ENCODE measurements around the gene TEX35.

Gene TEX35

DNA sequence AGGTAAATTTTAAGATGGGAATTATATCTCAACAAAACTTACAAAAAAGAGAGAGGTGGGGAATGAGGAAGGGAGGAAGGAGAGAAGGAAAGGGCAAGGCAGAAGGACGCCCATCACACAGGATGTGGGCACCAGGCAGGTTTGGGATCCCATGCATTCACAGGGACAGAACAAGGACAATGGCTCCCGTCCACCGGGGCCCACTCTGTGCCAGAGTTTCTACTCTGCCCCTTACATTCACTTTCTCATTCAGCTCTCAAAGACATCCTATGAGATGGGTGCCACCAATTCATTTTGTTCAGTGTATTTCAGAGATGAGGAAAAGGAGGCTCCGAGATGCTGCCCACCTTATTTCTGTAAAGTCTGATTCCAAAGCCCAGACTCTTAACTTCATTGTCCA lies 23.5 kb upstream of the TEX35 start:
- Histone ChIP-seq H3K27ac (ENCODE audit: extremely low read depth, low read depth, low read length) (no peak overlapping the region), H3K36me3 (ENCODE audit: control insufficient read depth in 2 of 2, insufficient read depth in 1 of 2, low read length in 2 of 2) (no peaks in the 10 kb centered on the region), H3K9me3 (ENCODE audit: control insufficient read depth, insufficient read depth, low read depth, low read length) (no peaks in the 10 kb centered on the region), H3K4me1 (ENCODE audit: control insufficient read depth, insufficient read depth, low read length) (no peaks in the 10 kb centered on the region), H3K4me3 (ENCODE audit: low read depth, low read length) (no peak overlapping the region)
- ChIA-PET CTCF (interaction anchor here (2.7 kb wide), 1 partner anchor 11 kb away, joined by 8 read pairs; no protein-coding TSS in a partner anchor), POLR2A (no interaction called here)
- TF ChIP-seq ZNF274 (IDR thresholded peaks at IDR 0.05; ENCODE audit: low read length) (no peak), ZNF274 (tag by site-specific recombination; IDR thresholded peaks at IDR 0.05; ENCODE audit: borderline replicate concordance) (no peak), ZIC2 (tag by site-specific recombination; IDR thresholded peaks at IDR 0.05) (no peak), ZNF776 (tag by site-specific recombination; IDR thresholded peaks at IDR 0.05; ENCODE audit: borderline replicate concordance) (no peak), EGR2 (tag by site-specific recombination; IDR thresholded peaks at IDR 0.05; ENCODE audit: low read depth) (no peak), ZNF354C (tag by site-specific recombination; IDR thresholded peaks at IDR 0.05; ENCODE audit: borderline replicate concordance, low read depth) (no peak), GLIS1 (tag by site-specific recombination; IDR thresholded peaks at IDR 0.05) (no peak), ZFP37 (tag by site-specific recombination; IDR thresholded peaks at IDR 0.05) (no peak), ATF2 (tag by site-specific recombination; IDR thresholded peaks at IDR 0.05; ENCODE audit: low read depth) (no peak)
- TF ChIP-seq, protein P1, sequence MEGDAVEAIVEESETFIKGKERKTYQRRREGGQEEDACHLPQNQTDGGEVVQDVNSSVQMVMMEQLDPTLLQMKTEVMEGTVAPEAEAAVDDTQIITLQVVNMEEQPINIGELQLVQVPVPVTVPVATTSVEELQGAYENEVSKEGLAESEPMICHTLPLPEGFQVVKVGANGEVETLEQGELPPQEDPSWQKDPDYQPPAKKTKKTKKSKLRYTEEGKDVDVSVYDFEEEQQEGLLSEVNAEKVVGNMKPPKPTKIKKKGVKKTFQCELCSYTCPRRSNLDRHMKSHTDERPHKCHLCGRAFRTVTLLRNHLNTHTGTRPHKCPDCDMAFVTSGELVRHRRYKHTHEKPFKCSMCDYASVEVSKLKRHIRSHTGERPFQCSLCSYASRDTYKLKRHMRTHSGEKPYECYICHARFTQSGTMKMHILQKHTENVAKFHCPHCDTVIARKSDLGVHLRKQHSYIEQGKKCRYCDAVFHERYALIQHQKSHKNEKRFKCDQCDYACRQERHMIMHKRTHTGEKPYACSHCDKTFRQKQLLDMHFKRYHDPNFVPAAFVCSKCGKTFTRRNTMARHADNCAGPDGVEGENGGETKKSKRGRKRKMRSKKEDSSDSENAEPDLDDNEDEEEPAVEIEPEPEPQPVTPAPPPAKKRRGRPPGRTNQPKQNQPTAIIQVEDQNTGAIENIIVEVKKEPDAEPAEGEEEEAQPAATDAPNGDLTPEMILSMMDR (tag by site-specific recombination; IDR thresholded peaks at IDR 0.05), result no peak
- TF ChIP-seq, protein P2, sequence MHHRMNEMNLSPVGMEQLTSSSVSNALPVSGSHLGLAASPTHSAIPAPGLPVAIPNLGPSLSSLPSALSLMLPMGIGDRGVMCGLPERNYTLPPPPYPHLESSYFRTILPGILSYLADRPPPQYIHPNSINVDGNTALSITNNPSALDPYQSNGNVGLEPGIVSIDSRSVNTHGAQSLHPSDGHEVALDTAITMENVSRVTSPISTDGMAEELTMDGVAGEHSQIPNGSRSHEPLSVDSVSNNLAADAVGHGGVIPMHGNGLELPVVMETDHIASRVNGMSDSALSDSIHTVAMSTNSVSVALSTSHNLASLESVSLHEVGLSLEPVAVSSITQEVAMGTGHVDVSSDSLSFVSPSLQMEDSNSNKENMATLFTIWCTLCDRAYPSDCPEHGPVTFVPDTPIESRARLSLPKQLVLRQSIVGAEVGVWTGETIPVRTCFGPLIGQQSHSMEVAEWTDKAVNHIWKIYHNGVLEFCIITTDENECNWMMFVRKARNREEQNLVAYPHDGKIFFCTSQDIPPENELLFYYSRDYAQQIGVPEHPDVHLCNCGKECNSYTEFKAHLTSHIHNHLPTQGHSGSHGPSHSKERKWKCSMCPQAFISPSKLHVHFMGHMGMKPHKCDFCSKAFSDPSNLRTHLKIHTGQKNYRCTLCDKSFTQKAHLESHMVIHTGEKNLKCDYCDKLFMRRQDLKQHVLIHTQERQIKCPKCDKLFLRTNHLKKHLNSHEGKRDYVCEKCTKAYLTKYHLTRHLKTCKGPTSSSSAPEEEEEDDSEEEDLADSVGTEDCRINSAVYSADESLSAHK (tag by site-specific recombination; IDR thresholded peaks at IDR 0.05), result no peak
- TF ChIP-seq, protein P3, sequence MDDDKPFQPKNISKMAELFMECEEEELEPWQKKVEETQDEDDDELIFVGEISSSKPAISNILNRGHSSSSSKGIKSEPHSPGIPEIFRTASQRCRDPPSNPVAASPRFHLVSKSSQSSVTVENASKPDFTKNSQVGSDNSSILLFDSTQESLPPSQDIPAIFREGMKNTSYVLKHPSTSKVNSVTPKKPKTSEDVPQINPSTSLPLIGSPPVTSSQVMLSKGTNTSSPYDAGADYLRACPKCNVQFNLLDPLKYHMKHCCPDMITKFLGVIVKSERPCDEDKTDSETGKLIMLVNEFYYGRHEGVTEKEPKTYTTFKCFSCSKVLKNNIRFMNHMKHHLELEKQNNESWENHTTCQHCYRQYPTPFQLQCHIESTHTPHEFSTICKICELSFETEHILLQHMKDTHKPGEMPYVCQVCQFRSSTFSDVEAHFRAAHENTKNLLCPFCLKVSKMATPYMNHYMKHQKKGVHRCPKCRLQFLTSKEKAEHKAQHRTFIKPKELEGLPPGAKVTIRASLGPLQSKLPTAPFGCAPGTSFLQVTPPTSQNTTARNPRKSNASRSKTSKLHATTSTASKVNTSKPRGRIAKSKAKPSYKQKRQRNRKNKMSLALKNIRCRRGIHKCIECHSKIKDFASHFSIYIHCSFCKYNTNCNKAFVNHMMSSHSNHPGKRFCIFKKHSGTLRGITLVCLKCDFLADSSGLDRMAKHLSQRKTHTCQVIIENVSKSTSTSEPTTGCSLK (tag by site-specific recombination; IDR thresholded peaks at IDR 0.05), result no peak

- Histone ChIP-seq H3K36me3 (ENCODE audit: control insufficient read depth in 2 of 2, insufficient read depth in 1 of 2, low read length in 2 of 2) (no peaks in the 10 kb centered on the region), H3K9me3 (ENCODE audit: control insufficient read depth, insufficient read depth, low read depth, low read length) (no peaks in the 10 kb centered on the region), H3K4me1 (ENCODE audit: control insufficient read depth, insufficient read depth, low read length) (no peaks in the 10 kb centered on the region), H3K27ac (ENCODE audit: extremely low read depth, low read depth, low read length) (no peak overlapping the region), H3K4me3 (ENCODE audit: low read depth, low read length) (no peak overlapping the region)
- ChIA-PET POLR2A (no interaction called here), CTCF (interaction anchor here (4.0 kb wide), 1 partner anchor 11 kb away, joined by 31 read pairs; no protein-coding TSS in a partner anchor)
- TF ChIP-seq SETDB1 (IDR thresholded peaks at IDR 0.05; ENCODE audit: insufficient read length, low read length) (no peak), ZNF473 (tag by site-specific recombination; IDR thresholded peaks at IDR 0.05) (no peak), EGR2 (tag by site-specific recombination; IDR thresholded peaks at IDR 0.05; ENCODE audit: low read depth) (no peak), ZNF843 (tag by site-specific recombination; IDR thresholded peaks at IDR 0.05) (no peak), GLIS2 (tag by site-specific recombination; IDR thresholded peaks at IDR 0.05) (no peak), ZNF660 (tag by site-specific recombination; IDR thresholded peaks at IDR 0.05) (no peak), TSHZ1 (tag by site-specific recombination; IDR thresholded peaks at IDR 0.05; ENCODE audit: borderline replicate concordance) (no peak), RBAK (tag by site-specific recombination; IDR thresholded peaks at IDR 0.05) (no peak), OVOL3 (tag by site-specific recombination; IDR thresholded peaks at IDR 0.05) (no peak)
Observed at GRCh38 chr1:178490136-178490535, 22.8 kb upstream of the TEX35 start.

All from HEK293 (cell line).